OCI-LY1 (cell line): Measurements from ENCODE around the gene HEXD.

Source experiments
- H2AFZ ChIP-seq: fragments of 200-600 bp; sonication (generic), shearing (Covaris generic); 2 replicates; pipeline ENCODE4 v1.6.0; 2014; ENCODE audit warnings: antibody characterized with exemption, mild to moderate bottlenecking, low read length
- H3F3A ChIP-seq: fragments of 200-600 bp; sonication (generic), shearing (Covaris generic); 2 replicates; pipeline ENCODE4 v1.6.0; 2014; ENCODE audit warnings: mild to moderate bottlenecking, antibody characterized with exemption, low read length, moderate library complexity; ENCODE audit not compliant: insufficient read depth
- H3K27ac ChIP-seq: fragments of 200-600 bp; sonication (generic); 2 replicates; pipeline ENCODE4 v1.5.1; 2014; ENCODE audit warnings: low read length, mixed run types, mild to moderate bottlenecking, low read depth; ENCODE audit not compliant: poor library complexity, severe bottlenecking
- H3K27me3 ChIP-seq: fragments of 200-600 bp; sonication (generic); 2 replicates; pipeline ENCODE4 v1.6.0; 2014; ENCODE audit warnings: antibody characterized with exemption, mild to moderate bottlenecking, low read length, moderate library complexity; ENCODE audit not compliant: insufficient read depth
- H3K36me3 ChIP-seq: fragments of 200-600 bp; sonication (generic); 2 replicates; pipeline ENCODE4 v1.6.1; 2014; ENCODE audit warnings: mild to moderate bottlenecking, antibody characterized with exemption, low read length, moderate library complexity, mixed read lengths; ENCODE audit not compliant: insufficient read depth
- H3K4me1 ChIP-seq: fragments of 200-600 bp; sonication (generic); 2 replicates; pipeline ENCODE4 v1.5.1; 2014; ENCODE audit warnings: mild to moderate bottlenecking, low read length, moderate library complexity; ENCODE audit not compliant: insufficient read depth, severe bottlenecking
- H3K4me2 ChIP-seq: fragments of 200-600 bp; sonication (generic), shearing (Covaris generic); 2 replicates; pipeline ENCODE4 v1.6.1; 2014; ENCODE audit warnings: low read length
- H3K4me3 ChIP-seq: fragments of 200-600 bp; sonication (generic); 2 replicates; pipeline ENCODE4 v1.5.1; 2014; ENCODE audit warnings: low read length, low read depth, mild to moderate bottlenecking, mixed read lengths; ENCODE audit not compliant: poor library complexity, severe bottlenecking
- H3K79me2 ChIP-seq: fragments of 200-600 bp; shearing (Covaris generic); 2 replicates; pipeline ENCODE4 v1.6.1; 2016; ENCODE audit warnings: mixed run types, low read length, mixed read lengths; ENCODE audit not compliant: insufficient read depth
- H3K9ac ChIP-seq: fragments of 200-600 bp; sonication (generic), shearing (Covaris generic); 2 replicates; pipeline ENCODE4 v1.6.1; 2014; ENCODE audit warnings: mild to moderate bottlenecking, low read length, mixed read lengths
- H3K9me2 ChIP-seq: fragments of 200-600 bp; sonication (generic), shearing (Covaris generic); 2 replicates; pipeline ENCODE4 v1.6.1; 2014; ENCODE audit warnings: low read depth, mild to moderate bottlenecking, low read length, mixed read lengths
- H3K9me3 ChIP-seq: fragments of 200-600 bp; shearing (Covaris generic); 2 replicates; pipeline ENCODE4 v1.6.1; 2014; ENCODE audit warnings: low read length, mixed read lengths
- H4K20me1 ChIP-seq: fragments of 200-600 bp; sonication (generic), shearing (Covaris generic); 2 replicates; pipeline ENCODE4 v1.6.0; 2016; ENCODE audit warnings: mild to moderate bottlenecking, low read length; ENCODE audit not compliant: insufficient read depth
- EZH2 ChIP-seq: fragments of 200-600 bp; sonication (generic), shearing (Covaris generic); IDR thresholded peaks from 2 replicates; pipeline ENCODE4 v1.8.0; 2017; ENCODE audit warnings: borderline replicate concordance, mixed run types, mild to moderate bottlenecking, antibody characterized with exemption, low read length, moderate library complexity, mixed read lengths
- TF ChIP-seq, protein P1 (sequence below): fragments of 200-600 bp; sonication (generic), shearing (Covaris generic); IDR thresholded peaks from 2 replicates; pipeline ENCODE4 v1.5.1; 2017; ENCODE audit warnings: mild to moderate bottlenecking, antibody characterized with exemption, low read length, moderate library complexity, mixed read lengths

Gene HEXD

DNA sequence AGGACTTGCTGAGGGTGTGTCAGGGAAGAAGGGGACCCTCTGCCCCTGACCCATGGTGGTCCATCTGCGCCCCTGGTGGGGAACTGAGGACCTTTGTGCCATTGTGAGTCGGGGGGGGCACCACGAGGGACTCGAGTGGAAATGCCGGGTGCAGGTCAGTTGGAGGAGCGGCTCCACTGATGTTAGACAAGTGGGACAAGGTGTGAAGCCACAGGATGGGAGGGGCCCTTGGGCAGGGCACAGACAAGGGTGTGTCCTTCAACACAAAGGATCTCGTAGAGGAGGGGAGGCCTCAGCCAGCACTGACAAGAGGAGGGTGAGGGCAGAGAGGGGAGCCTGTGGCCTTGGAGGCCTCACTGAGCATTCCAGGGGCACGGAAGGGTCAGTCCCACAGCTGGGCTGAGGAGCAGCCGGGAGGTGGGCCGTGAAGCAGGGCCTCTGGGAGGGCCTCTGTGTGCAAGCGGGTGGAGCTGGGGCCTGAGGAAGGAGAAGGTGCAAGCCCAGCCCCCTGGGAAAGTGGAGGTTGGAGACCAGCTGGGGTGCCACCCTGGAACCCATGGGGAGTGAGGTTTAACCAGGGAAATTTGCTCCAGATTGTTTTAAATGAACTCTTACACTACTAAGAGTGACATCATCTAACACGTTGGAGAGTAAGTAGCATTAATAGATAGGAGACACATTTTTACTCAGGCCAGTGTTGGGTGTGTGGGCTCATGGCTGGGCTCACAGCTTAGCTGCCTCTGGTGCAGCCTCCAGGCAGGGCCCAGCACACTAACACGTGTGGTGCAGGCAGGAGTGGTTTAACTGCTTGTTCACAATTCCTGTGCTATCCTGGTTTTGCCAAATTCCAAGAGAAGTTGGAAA is 68.3 kb downstream of the HEXD start:
- Histone ChIP-seq H3K36me3 (peaks cover 70% of the 10 kb centered on the region), H3K9me3 (no peaks in the 10 kb centered on the region), H3K9me2 (no peaks in the 10 kb centered on the region), H3F3A (no peaks in the 10 kb centered on the region), H3K27ac (no peak overlapping the region), H3K27me3 (no peaks in the 10 kb centered on the region), H3K79me2 (no peaks in the 10 kb centered on the region), H3K4me1 (peaks cover 25% of the 10 kb centered on the region), H3K4me3 (no peak overlapping the region), H2AFZ (no peak overlapping the region), H4K20me1 (no peaks in the 10 kb centered on the region), H3K4me2 (no peak overlapping the region), H3K9ac (no peak overlapping the region)
- TF ChIP-seq, protein P1, sequence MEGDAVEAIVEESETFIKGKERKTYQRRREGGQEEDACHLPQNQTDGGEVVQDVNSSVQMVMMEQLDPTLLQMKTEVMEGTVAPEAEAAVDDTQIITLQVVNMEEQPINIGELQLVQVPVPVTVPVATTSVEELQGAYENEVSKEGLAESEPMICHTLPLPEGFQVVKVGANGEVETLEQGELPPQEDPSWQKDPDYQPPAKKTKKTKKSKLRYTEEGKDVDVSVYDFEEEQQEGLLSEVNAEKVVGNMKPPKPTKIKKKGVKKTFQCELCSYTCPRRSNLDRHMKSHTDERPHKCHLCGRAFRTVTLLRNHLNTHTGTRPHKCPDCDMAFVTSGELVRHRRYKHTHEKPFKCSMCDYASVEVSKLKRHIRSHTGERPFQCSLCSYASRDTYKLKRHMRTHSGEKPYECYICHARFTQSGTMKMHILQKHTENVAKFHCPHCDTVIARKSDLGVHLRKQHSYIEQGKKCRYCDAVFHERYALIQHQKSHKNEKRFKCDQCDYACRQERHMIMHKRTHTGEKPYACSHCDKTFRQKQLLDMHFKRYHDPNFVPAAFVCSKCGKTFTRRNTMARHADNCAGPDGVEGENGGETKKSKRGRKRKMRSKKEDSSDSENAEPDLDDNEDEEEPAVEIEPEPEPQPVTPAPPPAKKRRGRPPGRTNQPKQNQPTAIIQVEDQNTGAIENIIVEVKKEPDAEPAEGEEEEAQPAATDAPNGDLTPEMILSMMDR: no peak
- TF ChIP-seq EZH2: no peak

- Histone ChIP-seq H3K9me2 (no peaks in the 10 kb centered on the region), H3K4me3 (no peak overlapping the region), H4K20me1 (no peaks in the 10 kb centered on the region), H3K4me1 (peaks cover 25% of the 10 kb centered on the region), H3K79me2 (no peaks in the 10 kb centered on the region), H3K9me3 (no peaks in the 10 kb centered on the region), H3K27me3 (no peaks in the 10 kb centered on the region), H3K9ac (no peak overlapping the region), H3K4me2 (no peak overlapping the region), H2AFZ (no peak overlapping the region), H3K27ac (no peak overlapping the region), H3F3A (no peaks in the 10 kb centered on the region), H3K36me3 (peaks cover 56% of the 10 kb centered on the region)
- TF ChIP-seq, protein P1: no peak
- no peak for TF ChIP-seq EZH2
Observed at GRCh38 chr17:82487910-82488309, 69.8 kb downstream of the HEXD start.

- Histone ChIP-seq H3K4me2 (no peak overlapping the region; the same call in 1 of the 2 replicates), H3K9me3 (no peaks in the 10 kb centered on the region), H3K36me3 (peaks cover 44% of the 10 kb centered on the region), H2AFZ (no peak overlapping the region), H3K4me1 (peaks cover 35% of the 10 kb centered on the region), H4K20me1 (no peaks in the 10 kb centered on the region), H3K9me2 (no peaks in the 10 kb centered on the region), H3K4me3 (no peak overlapping the region), H3K27ac (peak overlapping the region; percentile 92), H3K9ac (peak overlapping the region; percentile 38; the same call in 1 of the 2 replicates), H3K27me3 (no peaks in the 10 kb centered on the region), H3K79me2 (no peaks in the 10 kb centered on the region), H3F3A (no peaks in the 10 kb centered on the region)
- TF ChIP-seq EZH2: no peak
- TF ChIP-seq, protein P1: no peak
Observed at GRCh38 chr17:82489117-82489516, 71.0 kb downstream of the HEXD start.
